OCI-LY1 (cell line): ENCODE data around the gene PLD1.

ENCODE experiments used
- H2AFZ ChIP-seq: fragments of 200-600 bp; sonication (generic), shearing (Covaris generic); 2 replicates; pipeline ENCODE4 v1.6.0; 2014; ENCODE audit warnings: antibody characterized with exemption, mild to moderate bottlenecking, low read length
- H3F3A ChIP-seq: fragments of 200-600 bp; sonication (generic), shearing (Covaris generic); 2 replicates; pipeline ENCODE4 v1.6.0; 2014; ENCODE audit warnings: mild to moderate bottlenecking, antibody characterized with exemption, low read length, moderate library complexity; ENCODE audit not compliant: insufficient read depth
- H3K27ac ChIP-seq: fragments of 200-600 bp; sonication (generic); 2 replicates; pipeline ENCODE4 v1.5.1; 2014; ENCODE audit warnings: low read length, mixed run types, mild to moderate bottlenecking, low read depth; ENCODE audit not compliant: poor library complexity, severe bottlenecking
- H3K27me3 ChIP-seq: fragments of 200-600 bp; sonication (generic); 2 replicates; pipeline ENCODE4 v1.6.0; 2014; ENCODE audit warnings: antibody characterized with exemption, mild to moderate bottlenecking, low read length, moderate library complexity; ENCODE audit not compliant: insufficient read depth
- H3K36me3 ChIP-seq: fragments of 200-600 bp; sonication (generic); 2 replicates; pipeline ENCODE4 v1.6.1; 2014; ENCODE audit warnings: mild to moderate bottlenecking, antibody characterized with exemption, low read length, moderate library complexity, mixed read lengths; ENCODE audit not compliant: insufficient read depth
- H3K4me1 ChIP-seq: fragments of 200-600 bp; sonication (generic); 2 replicates; pipeline ENCODE4 v1.5.1; 2014; ENCODE audit warnings: mild to moderate bottlenecking, low read length, moderate library complexity; ENCODE audit not compliant: insufficient read depth, severe bottlenecking
- H3K4me2 ChIP-seq: fragments of 200-600 bp; sonication (generic), shearing (Covaris generic); 2 replicates; pipeline ENCODE4 v1.6.1; 2014; ENCODE audit warnings: low read length
- H3K4me3 ChIP-seq: fragments of 200-600 bp; sonication (generic); 2 replicates; pipeline ENCODE4 v1.5.1; 2014; ENCODE audit warnings: low read length, low read depth, mild to moderate bottlenecking, mixed read lengths; ENCODE audit not compliant: poor library complexity, severe bottlenecking
- H3K79me2 ChIP-seq: fragments of 200-600 bp; shearing (Covaris generic); 2 replicates; pipeline ENCODE4 v1.6.1; 2016; ENCODE audit warnings: mixed run types, low read length, mixed read lengths; ENCODE audit not compliant: insufficient read depth
- H3K9ac ChIP-seq: fragments of 200-600 bp; sonication (generic), shearing (Covaris generic); 2 replicates; pipeline ENCODE4 v1.6.1; 2014; ENCODE audit warnings: mild to moderate bottlenecking, low read length, mixed read lengths
- H3K9me2 ChIP-seq: fragments of 200-600 bp; sonication (generic), shearing (Covaris generic); 2 replicates; pipeline ENCODE4 v1.6.1; 2014; ENCODE audit warnings: low read depth, mild to moderate bottlenecking, low read length, mixed read lengths
- H3K9me3 ChIP-seq: fragments of 200-600 bp; shearing (Covaris generic); 2 replicates; pipeline ENCODE4 v1.6.1; 2014; ENCODE audit warnings: low read length, mixed read lengths
- H4K20me1 ChIP-seq: fragments of 200-600 bp; sonication (generic), shearing (Covaris generic); 2 replicates; pipeline ENCODE4 v1.6.0; 2016; ENCODE audit warnings: mild to moderate bottlenecking, low read length; ENCODE audit not compliant: insufficient read depth
- CTCF ChIP-seq: fragments of 200-600 bp; sonication (generic), shearing (Covaris generic); IDR thresholded peaks from 2 replicates; pipeline ENCODE4 v1.5.1; 2017; ENCODE audit warnings: mild to moderate bottlenecking, antibody characterized with exemption, low read length, moderate library complexity, mixed read lengths
- EZH2 ChIP-seq: fragments of 200-600 bp; sonication (generic), shearing (Covaris generic); IDR thresholded peaks from 2 replicates; pipeline ENCODE4 v1.8.0; 2017; ENCODE audit warnings: borderline replicate concordance, mixed run types, mild to moderate bottlenecking, antibody characterized with exemption, low read length, moderate library complexity, mixed read lengths

The PLD1 gene

GRCh38 chr3:171671709-171672108 lies 138.6 kb downstream of the PLD1 start:
- H4K20me1 ChIP-seq: no peaks in the 10 kb centered on the region
- H3K27me3 ChIP-seq: no peaks in the 10 kb centered on the region
- H3K9me2 ChIP-seq: no peaks in the 10 kb centered on the region
- no peaks in the 10 kb centered on the region for H3K79me2 ChIP-seq
- H3K27ac ChIP-seq: no peak overlapping the region
- no peak overlapping the region for H2AFZ ChIP-seq
- H3K4me3 ChIP-seq: no peak overlapping the region
- TF ChIP-seq EZH2 (no peak), CTCF (no peak)
- H3K9ac ChIP-seq: no peak overlapping the region
- H3K36me3 ChIP-seq: no peaks in the 10 kb centered on the region
- H3F3A ChIP-seq: no peaks in the 10 kb centered on the region
- H3K4me1 ChIP-seq: no peaks in the 10 kb centered on the region
- no peak overlapping the region for H3K4me2 ChIP-seq
- no peaks in the 10 kb centered on the region for H3K9me3 ChIP-seq

GRCh38 chr3:171666516-171666915 lies 143.8 kb downstream of the PLD1 start:
- no peak overlapping the region for H3K9ac ChIP-seq
- H3K9me3 ChIP-seq: no peaks in the 10 kb centered on the region
- no peak overlapping the region for H3K27ac ChIP-seq
- H3K4me1 ChIP-seq: no peaks in the 10 kb centered on the region
- H3K9me2 ChIP-seq: no peaks in the 10 kb centered on the region
- no peaks in the 10 kb centered on the region for H4K20me1 ChIP-seq
- H2AFZ ChIP-seq: no peak overlapping the region
- TF ChIP-seq CTCF: no peak
- no peaks in the 10 kb centered on the region for H3K79me2 ChIP-seq
- H3K4me2 ChIP-seq: no peak overlapping the region
- H3K36me3 ChIP-seq: no peaks in the 10 kb centered on the region
- H3F3A ChIP-seq: no peaks in the 10 kb centered on the region
- H3K27me3 ChIP-seq: peaks cover 4% of the 10 kb centered on the region; the same call in 1 of the 2 replicates
- no peak overlapping the region for H3K4me3 ChIP-seq

- Histone ChIP-seq H4K20me1 (no peaks in the 10 kb centered on the region), H3K36me3 (no peaks in the 10 kb centered on the region), H3K27ac (no peak overlapping the region), H3F3A (no peaks in the 10 kb centered on the region), H3K27me3 (peaks cover 4% of the 10 kb centered on the region; the same call in 1 of the 2 replicates), H3K79me2 (no peaks in the 10 kb centered on the region), H2AFZ (no peak overlapping the region), H3K4me3 (no peak overlapping the region), H3K4me2 (no peak overlapping the region), H3K9me3 (no peaks in the 10 kb centered on the region), H3K9me2 (no peaks in the 10 kb centered on the region), H3K4me1 (no peaks in the 10 kb centered on the region), H3K9ac (no peak overlapping the region)
- no peak for TF ChIP-seq EZH2
- no peak for TF ChIP-seq CTCF
Observed at GRCh38 chr3:171663805-171664204, 146.5 kb downstream of the PLD1 start.
